Mononuclear cell (primary cell): Measurements from ENCODE around the gene AEBP1. TPM values are rescaled to one million over a fixed set of nuclear protein-coding genes. Genes with fewer than 3 reads are reported as not detected.

Experiments
- H3K27me3 ChIP-seq: 2 replicates; pipeline ENCODE4 v1.6.0; 2011; ENCODE audit warnings: low read length, control low read depth; ENCODE audit not compliant: insufficient read depth
- H3K4me1 ChIP-seq: 2 replicates; pipeline ENCODE4 v1.5.1; 2011; ENCODE audit warnings: mild to moderate bottlenecking, low read length, control low read depth; ENCODE audit not compliant: insufficient read depth
- H3K4me3 ChIP-seq: 2 replicates; pipeline ENCODE4 v1.5.1; 2011; ENCODE audit warnings: mild to moderate bottlenecking, low read length, moderate library complexity
- H3K9me3 ChIP-seq: 2 replicates; pipeline ENCODE4 v1.5.1; 2011; ENCODE audit warnings: low read depth, mild to moderate bottlenecking, control low read depth, low read length
- total RNA-seq: library from RNA; depleted of rRNA; stranded (reverse); fragments of >200 nt; gene quantifications from one replicate; pipeline ENCODE4 v1.2.3, GENCODE V29; 2012

AEBP1 gene
- total RNA-seq, 1 donor = 5.4 TPM

GRCh38 chr7:44103566-44103922 is 601 bp upstream of the AEBP1 start:
- Histone ChIP-seq H3K4me3 (no peak overlapping the region), H3K9me3 (no peaks in the 10 kb centered on the region), H3K4me1 (peaks cover 6% of the 10 kb centered on the region), H3K27me3 (peaks cover 6% of the 10 kb centered on the region)

GRCh38 chr7:44104860-44105771 is 971 bp downstream of the AEBP1 start:
- H3K4me1 ChIP-seq = peaks cover 6% of the 10 kb centered on the region
- H3K9me3 ChIP-seq = no peaks in the 10 kb centered on the region
- peak overlapping the region; percentile 22 for H3K4me3 ChIP-seq
- peaks cover 6% of the 10 kb centered on the region for H3K27me3 ChIP-seq

- Histone ChIP-seq H3K4me3 (no peak overlapping the region), H3K27me3 (peaks cover 6% of the 10 kb centered on the region)
Measured at GRCh38 chr7:44105832-44106231, 1.7 kb downstream of the AEBP1 start.

GRCh38 chr7:44106311-44107065 is 2.3 kb downstream of the AEBP1 start:
- peaks cover 6% of the 10 kb centered on the region for H3K27me3 ChIP-seq
- H3K4me3 ChIP-seq = no peak overlapping the region
- no peaks in the 10 kb centered on the region for H3K4me1 ChIP-seq
- H3K9me3 ChIP-seq = no peaks in the 10 kb centered on the region

More at GRCh38 chr7:44105832-44106231, 1.7 kb downstream of the AEBP1 start:
- H3K4me1 ChIP-seq = peaks cover 5% of the 10 kb centered on the region
- H3K9me3 ChIP-seq = no peaks in the 10 kb centered on the region

- H3K4me1 ChIP-seq = no peaks in the 10 kb centered on the region
- H3K4me3 ChIP-seq = no peak overlapping the region
- H3K27me3 ChIP-seq = peaks cover 6% of the 10 kb centered on the region
- no peaks in the 10 kb centered on the region for H3K9me3 ChIP-seq
Measured at GRCh38 chr7:44107116-44107960, 3.2 kb downstream of the AEBP1 start.

GRCh38 chr7:44107961-44108767 is 4.0 kb downstream of the AEBP1 start:
- Histone ChIP-seq H3K4me1 (no peaks in the 10 kb centered on the region), H3K9me3 (no peaks in the 10 kb centered on the region), H3K27me3 (peaks cover 5% of the 10 kb centered on the region), H3K4me3 (no peak overlapping the region)

- no peak overlapping the region for H3K4me3 ChIP-seq
- H3K9me3 ChIP-seq = no peaks in the 10 kb centered on the region
- no peaks in the 10 kb centered on the region for H3K4me1 ChIP-seq
- H3K27me3 ChIP-seq = no peaks in the 10 kb centered on the region
Measured at GRCh38 chr7:44108768-44109750, 4.9 kb downstream of the AEBP1 start.

- no peak overlapping the region for H3K4me3 ChIP-seq
- H3K27me3 ChIP-seq = no peaks in the 10 kb centered on the region
- no peaks in the 10 kb centered on the region for H3K4me1 ChIP-seq
- no peaks in the 10 kb centered on the region for H3K9me3 ChIP-seq
Measured at GRCh38 chr7:44109991-44110390, 5.8 kb downstream of the AEBP1 start.

- no peak overlapping the region for H3K4me3 ChIP-seq
- H3K27me3 ChIP-seq = no peaks in the 10 kb centered on the region
- H3K4me1 ChIP-seq = no peaks in the 10 kb centered on the region
- H3K9me3 ChIP-seq = no peaks in the 10 kb centered on the region
Measured at GRCh38 chr7:44110719-44111635, 6.8 kb downstream of the AEBP1 start.

GRCh38 chr7:44111761-44112160 is 7.6 kb downstream of the AEBP1 start:
- Histone ChIP-seq H3K4me1 (no peaks in the 10 kb centered on the region), H3K4me3 (no peak overlapping the region), H3K27me3 (no peaks in the 10 kb centered on the region), H3K9me3 (no peaks in the 10 kb centered on the region)

GRCh38 chr7:44112231-44112996 is 8.3 kb downstream of the AEBP1 start:
- Histone ChIP-seq H3K4me1 (no peaks in the 10 kb centered on the region), H3K27me3 (no peaks in the 10 kb centered on the region), H3K4me3 (no peak overlapping the region), H3K9me3 (no peaks in the 10 kb centered on the region)
